HK-2 (cell line): ENCODE measurements around the gene KDM4C.

Experiments used
- DNase-seq: peaks from one replicate; pipeline ENCODE4 v3.0.0-alpha.2; 2018; ENCODE audit not compliant: unreplicated experiment

KDM4C gene

DNA sequence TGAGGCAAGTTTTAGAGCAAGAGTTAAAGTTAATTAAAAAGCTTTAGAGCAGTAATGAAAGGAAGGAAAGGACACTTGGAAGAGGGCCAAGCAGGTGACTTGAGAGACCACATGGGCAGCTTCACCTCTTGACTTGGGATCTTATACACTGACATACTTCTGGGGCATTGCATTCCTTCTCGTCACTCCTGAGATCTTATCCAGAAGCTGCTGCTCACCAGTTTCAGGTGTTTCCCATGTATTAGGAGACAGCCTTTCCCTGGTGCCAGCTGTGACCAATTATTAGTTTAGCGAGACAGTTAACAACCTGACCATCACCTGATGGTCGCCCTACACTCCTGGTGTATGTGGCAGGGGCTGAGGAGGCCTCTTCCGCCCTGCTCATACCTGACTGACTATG is 382.1 kb downstream of the KDM4C start:
- DNase-seq = no peak

DNA sequence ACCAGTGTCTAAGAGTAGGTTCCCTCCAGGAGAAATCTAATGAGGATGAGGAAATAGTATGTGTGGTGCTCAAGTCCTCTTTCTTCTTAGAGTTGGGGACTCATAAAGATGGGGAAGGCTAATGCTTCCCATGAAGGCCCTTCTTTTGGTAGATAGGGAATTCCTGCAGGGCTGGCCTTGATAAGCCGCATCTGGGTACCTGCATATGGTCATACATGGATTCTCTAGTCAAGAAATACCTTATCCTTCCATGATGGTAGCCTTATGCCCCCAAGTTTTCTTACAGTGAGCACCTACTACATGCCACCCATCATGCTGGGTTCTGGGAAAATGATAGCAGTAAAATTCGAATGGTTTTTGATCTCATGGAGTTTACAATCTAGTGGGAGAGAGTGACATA is 382.6 kb downstream of the KDM4C start:
- no peak for DNase-seq

DNA sequence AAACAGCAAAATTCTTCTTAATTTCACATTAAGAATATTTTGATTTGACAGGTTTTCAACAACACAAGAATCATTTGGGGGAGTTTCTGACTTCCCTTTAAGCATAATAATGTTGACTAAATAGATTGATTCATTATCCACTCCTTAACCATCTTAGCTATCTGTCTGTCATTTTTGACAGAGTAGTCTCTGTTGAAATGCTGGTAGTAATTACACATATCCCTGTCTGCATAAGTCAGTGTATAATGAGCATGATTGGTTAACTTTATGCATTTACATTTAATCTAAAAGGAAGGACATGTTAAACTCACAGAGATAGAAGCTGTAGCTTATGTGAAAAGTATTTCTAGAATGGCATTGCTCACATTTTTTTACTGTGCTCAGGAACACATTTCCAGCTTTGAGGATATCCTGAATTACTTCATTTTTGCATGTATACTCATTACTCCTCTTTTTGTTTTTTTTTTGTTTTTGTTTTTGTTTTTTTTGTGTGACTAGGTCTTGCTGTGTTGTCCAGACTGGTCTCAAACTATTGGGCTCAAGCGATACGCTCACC is 385.9 kb downstream of the KDM4C start:
- DNase-seq = no peak

GRCh38 chr9:7144265-7145046 is 386.7 kb downstream of the KDM4C start:
- DNase-seq = no peak

DNA sequence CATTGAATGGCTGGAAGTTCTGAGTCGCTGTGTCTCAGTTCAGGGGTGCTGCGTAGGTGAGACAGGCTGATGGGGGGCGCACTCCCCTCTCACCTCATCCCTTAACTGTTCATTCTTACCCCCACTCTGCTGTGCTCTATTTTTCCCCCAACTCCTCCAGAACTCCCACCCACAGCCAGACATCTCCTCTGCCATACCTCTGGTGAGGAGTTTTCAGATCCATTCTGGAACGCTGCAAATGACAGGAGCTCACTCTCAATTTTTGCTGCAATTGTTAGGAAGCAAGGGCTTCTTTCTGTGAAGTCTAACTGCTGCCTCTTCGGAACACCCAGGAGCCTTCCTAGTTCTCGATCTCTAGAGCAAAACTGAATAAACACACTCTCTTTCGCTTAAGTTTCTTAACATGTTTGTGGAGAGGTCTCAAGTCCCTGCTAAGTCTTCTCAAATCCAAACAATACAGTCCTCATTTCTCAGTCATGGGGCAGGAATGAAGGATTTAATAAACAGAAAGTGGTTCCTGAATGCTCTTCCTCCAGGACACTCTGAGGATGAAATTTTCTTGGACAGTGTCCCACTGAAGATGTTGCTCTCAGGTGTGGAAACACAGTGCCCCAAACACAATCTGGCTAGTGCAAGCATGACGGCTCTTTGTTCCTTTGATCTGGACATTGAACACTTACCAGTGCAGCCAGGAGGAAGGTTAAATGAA is 387.7 kb downstream of the KDM4C start:
- DNase-seq = no peak

DNA sequence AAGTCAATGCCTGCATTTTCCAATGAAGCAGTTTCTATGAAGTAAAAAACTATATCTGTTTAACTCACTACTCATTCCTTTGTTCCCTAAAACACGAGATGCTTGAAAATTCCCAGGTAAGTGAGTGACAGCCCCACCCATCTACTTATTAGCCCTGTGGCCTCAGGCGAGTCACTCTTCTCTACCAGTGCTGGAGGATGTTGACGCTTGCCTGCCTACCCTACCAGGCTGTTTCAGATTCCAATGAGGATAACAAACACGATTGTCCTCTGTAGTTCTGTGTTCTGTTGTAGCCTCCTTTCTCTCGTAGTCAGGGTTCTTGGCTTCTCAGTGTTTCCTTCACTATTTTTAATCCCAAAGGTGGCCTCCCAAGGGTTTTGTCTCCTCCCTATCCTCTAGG is 388.8 kb downstream of the KDM4C start:
- no peak for DNase-seq

DNA sequence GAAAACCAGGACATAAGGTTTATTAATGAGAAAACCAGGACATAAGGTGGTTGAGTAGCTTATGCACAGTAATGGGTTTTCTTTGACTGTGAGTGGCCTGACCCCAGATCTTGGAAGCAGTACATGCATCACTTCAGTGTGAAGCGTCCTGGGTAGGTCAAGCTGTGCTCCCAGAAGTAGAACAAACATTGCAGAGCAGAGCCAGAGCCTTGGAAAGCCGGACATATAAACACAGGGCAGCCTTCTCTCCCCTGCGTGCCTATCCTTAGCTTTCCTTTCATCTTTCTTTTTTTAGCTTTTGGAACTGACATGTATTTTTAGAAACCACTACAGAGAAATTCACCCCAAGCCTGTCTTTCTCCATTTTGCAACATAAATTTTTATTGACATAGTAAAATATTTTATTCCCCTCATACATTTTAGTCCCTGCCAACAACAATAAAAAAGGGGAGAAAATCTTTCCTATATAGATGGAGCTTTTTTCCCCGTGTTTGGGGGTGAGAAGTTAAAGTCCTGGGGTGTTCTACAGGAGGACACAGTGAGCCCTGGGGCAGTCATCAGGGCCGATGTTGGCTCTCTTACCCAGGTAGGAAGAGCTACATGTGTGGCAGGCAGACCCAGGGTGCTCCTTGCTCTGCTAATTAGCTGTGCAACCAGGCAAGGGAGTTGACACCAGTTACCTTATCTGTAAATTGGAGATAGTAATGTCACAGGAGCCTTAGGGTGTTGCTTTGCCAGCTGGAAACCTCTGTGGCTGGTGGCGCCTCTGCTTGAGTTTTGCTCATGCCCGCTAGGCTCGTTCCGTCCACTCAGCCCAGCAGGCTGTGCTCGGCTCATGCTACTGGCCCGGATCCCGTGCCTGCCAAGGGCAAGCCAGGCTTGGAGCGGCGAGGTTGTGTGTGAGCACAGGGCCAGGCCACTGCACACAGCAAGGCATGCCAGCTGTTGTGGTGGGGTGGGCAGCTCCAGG is 389.6 kb downstream of the KDM4C start:
- DNase-seq = no peak

DNA sequence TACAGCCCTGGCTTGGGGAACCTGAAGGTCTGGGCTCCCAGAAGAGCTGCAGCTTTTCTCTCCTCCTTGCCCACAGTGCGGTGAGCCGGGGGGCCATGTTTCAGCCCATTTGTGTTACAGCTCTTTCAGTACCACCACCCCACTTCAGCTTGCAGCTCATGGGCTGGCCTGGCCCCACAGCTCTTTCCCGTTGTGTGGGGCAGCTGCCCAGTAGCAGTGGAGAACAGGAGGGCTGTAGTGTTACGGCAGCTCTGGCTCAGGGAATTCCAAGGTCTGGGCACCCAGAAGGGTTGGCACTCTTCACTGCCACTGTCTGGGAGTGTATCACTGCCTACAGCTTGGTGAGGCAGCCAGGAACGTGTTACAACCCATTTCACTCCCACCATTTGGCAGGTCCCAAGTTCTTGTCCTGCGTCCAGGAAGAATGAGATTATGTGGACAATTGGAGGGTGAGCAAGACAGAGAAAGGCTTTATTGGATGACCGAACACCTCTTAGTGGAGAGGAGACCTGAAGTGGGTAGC is 390.5 kb downstream of the KDM4C start:
- DNase-seq = no peak

GRCh38 chr9:7149258-7149657 is 391.5 kb downstream of the KDM4C start:
- DNase-seq = no peak

DNA sequence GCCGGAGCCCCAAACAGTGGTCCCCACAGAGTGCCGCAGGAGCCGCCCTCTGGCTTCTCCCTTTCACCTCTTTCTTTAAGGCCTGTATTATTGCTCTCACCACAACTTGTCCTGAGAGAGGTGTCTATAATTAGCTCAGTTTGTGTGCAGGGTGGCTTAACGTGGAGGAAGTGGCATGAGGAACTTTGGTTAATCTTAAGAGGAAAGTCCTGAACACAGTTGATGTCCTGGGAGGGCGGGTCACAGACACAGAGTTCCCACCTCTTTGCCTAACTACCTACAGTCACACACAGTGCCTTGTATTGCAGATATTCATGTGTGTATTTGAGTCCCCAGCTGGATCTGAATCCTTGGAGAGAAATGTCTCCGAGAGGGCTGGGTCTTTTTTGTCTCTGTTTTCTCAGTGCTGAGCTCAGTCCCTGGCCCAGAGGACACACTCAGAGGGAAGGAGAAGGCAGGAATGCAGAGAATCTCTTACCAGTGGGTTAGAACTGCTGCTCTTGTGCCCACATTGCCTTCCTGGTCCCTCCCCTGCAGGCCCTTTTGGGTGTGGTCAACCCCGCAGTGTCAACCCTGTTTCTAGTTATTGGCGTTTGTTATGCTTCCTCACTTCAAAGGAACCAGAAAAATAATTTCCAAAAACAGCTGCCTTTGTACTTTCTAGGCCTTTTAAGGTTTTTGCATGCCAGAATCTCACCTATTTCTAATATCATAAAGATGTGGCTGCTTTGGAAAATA is 392.5 kb downstream of the KDM4C start:
- no peak for DNase-seq

- DNase-seq = no peak
These were observed 395.4 kb downstream of the KDM4C start for GRCh38 chr9:7153134-7153533.

DNA sequence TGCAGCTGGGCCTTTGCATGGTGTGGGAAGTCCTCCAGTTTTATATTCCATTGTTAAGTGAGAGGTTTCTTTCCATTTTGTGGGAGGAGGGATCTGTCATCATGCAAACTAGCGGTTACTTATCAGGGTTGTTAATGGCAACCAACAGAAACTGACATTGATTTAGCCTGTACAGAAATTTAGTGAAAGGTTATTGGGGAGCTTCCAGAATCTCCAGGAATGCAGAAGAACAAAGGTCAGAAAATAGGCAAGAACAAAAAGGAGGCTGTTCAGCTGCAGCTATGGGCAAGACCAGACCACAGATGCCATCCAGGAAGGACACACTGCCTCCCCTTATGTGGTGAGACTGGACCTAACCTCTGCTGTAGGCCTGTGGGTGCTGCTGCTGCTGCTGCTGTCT is 395.8 kb downstream of the KDM4C start:
- DNase-seq = no peak

GRCh38 chr9:7154003-7154619 is 396.3 kb downstream of the KDM4C start:
- no peak for DNase-seq

DNA sequence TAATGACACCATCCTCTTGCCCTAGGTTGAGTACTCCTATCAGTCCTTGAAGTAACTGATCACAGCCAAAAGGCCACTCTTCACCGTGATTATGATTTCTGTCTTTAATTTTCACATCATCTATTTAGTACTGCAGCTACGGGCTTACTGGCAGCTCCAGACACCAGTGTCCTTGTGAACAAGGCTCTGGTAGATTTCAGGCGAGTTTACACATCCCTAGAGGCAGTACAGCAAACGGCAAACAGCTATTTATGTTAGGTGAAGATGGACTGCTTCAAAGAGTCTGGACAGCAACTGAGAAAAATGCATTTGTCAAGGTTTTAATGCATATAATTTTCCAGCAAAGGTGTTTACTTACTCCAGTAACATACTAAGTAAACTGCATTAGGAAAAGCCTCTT is 396.9 kb downstream of the KDM4C start:
- DNase-seq = no peak

GRCh38 chr9:7161469-7161868 is 403.7 kb downstream of the KDM4C start:
- DNase-seq = no peak

GRCh38 chr9:7163932-7164331 is 406.2 kb downstream of the KDM4C start:
- no peak for DNase-seq

DNA sequence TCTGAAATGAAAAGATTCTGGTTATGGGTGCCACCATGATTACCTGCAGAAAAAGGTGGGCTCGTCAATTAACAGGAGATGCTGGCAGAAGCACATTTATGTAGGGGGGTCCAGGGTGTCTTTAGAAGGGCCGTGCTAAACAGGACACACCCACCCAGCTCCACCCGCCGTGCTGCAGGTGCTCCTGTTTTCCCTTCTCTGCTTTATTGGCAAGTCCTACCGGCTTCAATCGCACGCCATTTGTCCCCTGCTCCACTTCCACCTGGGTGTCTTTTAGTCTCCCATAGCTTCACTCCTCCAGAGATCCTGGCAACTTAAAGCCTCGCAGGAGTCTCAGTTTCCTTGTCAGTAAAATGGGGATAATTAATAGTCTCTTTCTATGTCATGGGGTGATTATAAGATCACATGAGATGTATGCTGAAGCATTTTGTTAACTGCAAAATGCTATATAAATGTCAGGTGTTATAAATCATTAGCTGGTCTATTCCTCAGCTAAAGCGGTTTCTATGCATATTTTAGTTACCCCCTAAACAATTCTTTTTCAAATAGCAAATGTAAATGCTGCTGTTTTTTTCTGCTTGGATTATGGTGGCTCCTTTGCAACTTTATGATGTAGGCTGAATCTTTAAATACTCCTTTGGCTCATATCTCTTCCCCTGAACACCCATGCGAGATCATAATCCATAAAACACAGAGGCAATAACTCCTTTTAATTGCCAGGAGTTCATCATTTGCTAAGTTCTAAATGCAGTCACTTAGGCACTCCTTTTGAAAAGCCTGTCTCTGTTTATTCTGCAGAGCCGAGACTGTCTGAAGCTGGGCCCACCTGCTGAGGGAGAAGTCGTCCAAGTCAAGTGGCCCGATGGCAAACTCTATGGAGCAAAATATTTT is 406.9 kb downstream of the KDM4C start:
- no peak for DNase-seq

DNA sequence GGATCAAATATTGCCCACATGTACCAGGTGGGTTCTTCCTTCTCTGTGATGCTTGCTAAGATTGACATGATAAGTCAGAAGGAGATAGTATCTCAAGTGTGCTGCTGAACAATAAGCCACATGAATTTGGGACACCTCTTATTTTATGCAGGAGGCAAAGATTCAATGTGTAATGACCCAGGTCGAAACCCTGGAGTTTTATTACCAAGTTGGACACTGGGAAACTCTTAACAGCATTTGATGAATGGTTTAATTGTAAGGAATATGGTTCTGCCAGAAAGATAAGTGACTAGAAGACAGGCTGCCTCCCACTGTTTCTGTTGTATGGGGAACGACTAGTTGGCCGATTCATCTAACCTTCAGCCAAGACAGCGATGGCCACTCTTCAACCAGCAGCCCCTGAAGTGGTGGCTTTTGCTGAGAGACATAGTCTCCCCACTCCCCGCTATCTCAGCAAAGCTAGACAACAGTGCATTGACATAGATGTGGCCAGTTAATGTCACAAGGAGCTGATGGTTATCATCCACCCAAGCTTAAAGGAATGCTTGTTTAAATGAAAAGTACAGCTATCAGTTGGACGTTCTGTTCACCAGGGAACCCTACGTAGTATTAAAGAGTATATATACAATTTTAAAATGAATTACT is 407.7 kb downstream of the KDM4C start:
- no peak for DNase-seq

GRCh38 chr9:7166074-7166473 is 408.3 kb downstream of the KDM4C start:
- DNase-seq = no peak
